Measurements from ENCODE around the gene BHLHA15. TPM values are rescaled to one million over a fixed set of nuclear protein-coding genes. Genes with fewer than 3 reads are reported as not detected.

Gene BHLHA15
- total RNA-seq, 1 donor from 2014 or later = 0.53 TPM

DNA sequence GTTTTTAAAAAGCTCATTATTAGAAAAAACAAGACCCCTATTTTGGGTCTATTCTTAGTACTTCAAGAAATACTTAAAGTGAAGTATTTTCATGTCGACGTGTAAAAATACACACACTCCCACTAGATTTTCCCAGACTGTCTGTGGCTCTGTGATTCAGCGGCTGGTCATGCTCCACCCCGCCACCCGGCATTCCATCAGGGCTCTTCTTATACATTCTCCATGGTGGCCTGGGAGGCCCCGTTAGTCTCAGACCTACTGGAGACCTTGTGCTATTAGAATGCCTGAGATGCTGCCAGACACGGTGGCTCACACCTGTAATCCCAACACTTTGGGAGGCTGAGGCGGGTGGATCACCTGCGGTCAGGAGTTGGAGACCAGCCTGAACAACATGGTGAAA lies 27.7 kb downstream of the BHLHA15 start:
- DNase-seq (ENCODE audit: extremely low read depth, low read depth, low spot score) = no peak

DNA sequence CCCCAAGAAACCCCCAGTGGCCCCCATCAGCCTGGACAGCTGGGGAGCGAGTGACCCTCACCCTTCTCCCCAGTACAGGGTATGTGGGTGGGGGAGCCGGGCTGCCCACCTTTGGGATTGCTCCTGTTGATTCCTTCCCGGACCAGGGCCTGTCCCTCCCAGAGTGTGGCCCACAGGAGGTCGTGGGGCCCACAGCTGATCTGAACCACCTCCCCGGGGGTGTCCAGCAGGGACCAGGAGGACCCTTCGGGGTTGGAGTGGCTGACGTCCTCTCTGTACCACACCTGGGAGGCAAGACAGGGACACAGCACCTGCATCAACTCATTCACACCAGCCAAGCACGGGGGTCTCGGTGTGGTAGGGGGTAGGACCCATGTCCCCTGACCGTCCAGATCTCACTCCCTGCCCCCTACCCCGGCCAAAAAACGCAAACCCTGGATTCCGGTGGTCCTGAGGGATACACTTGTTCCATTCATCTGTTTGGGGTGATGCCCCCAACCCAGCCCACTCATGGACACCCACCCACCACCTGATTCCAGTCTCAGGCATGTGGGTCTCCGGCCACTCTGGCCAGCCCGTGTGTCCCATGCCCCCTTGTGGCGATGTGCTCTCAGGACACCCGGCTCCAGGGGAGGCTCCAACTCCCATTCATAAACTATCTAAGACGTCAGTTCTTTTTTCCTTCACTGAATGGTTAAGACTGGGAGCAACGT lies 29.9 kb downstream of the BHLHA15 start:
- DNase-seq (ENCODE audit: extremely low read depth, low read depth, low spot score) = no peak

DNA sequence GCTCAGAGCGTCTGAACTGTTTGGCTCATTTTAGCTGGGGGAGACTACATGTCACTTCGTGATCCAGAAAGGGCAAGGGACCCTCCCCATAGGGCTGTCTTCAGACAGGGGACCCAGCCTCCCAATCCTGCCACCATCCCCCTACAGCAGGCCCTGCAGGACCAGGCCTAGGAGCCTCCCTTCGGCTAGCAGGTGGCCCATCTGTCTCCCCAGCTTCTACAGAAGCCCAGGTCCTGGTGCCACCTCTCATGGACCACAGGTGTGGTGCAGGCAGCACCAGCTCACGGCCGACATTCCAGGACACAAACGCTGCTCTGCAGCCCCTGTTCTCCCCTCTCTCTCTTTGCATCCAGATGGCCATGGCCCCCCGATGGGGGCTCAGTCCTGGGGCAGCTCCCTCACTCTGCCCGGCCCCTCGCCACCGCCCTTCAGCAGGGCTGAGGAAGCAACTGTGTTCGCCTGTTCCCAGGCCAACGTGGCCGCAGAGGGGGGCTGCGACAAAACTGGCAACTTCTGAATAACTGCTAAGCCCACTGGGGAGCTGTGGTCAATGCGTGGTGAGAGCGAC lies 30.5 kb downstream of the BHLHA15 start:
- no peak for DNase-seq (ENCODE audit: extremely low read depth, low read depth, low spot score)

GRCh38 chr7:98242342-98242741 lies 31.1 kb downstream of the BHLHA15 start:
- DNase-seq (ENCODE audit: extremely low read depth, low read depth, low spot score) = no peak

DNA sequence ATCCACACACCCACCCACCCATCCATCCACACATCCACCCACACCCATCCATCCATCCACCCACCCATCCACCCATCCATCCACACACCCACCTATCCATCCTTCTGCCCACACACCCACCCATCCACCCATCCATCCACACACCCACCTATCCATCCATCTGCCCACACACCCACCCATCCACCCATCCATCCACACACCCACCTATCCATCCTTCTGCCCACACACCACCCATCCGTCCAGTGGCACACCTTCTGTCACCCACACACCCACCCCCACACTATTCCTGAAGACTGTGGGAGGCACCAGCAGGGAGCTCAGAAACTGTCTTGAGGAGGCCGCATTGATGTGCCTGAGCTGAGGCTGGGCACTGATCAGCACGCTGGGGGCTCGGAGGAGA lies 31.7 kb downstream of the BHLHA15 start:
- no peak for DNase-seq (ENCODE audit: extremely low read depth, low read depth, low spot score)

GRCh38 chr7:98244871-98245270 lies 33.6 kb downstream of the BHLHA15 start:
- no peak for DNase-seq (ENCODE audit: extremely low read depth, low read depth, low spot score)

DNA sequence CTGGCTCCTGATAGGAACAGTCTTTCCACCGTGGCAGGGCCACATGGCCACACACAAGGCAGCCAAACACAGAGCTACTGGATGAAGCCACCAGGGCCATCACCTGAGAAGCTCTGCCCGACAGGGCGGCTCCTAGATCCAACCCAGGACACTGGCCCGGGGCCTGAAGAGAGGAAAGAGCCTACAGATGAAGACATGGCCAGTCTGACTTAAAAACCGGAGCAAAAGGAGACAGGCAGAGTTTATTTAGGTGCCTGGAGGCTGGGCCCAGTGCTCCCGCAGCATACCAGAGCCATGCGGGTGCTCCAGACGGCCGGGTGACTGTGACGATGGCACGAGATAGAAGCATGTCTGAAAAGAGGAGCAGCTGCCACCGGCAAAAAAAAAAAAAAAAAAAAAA lies 36.9 kb downstream of the BHLHA15 start:
- no peak for DNase-seq (ENCODE audit: extremely low read depth, low read depth, low spot score)

GRCh38 chr7:98249106-98249505 lies 37.9 kb downstream of the BHLHA15 start:
- DNase-seq (ENCODE audit: extremely low read depth, low read depth, low spot score) = no peak

DNA sequence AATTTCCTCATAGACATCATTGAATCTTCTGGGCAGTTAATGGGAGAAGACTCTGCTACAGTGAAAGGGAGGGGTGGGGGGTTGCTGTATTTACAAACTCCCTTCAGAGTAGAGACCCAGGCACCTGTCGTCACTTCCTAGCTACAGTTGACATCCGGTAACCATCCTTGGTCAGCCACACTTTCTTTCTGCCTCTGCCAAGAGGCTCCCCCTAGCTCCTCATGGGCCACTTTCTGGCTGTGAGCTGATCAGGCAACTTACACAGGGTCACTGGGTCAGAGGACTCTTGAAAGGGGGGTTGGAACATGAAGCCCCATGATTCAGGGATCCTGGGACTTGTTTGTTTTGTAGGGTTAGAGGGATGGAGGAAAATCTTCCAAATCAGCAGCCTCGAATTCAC lies 39.5 kb downstream of the BHLHA15 start:
- DNase-seq (ENCODE audit: extremely low read depth, low read depth, low spot score) = no peak

- DNase-seq (ENCODE audit: extremely low read depth, low read depth, low spot score) = no peak
Measured at GRCh38 chr7:98251231-98251600, 40.0 kb downstream of the BHLHA15 start.

DNA sequence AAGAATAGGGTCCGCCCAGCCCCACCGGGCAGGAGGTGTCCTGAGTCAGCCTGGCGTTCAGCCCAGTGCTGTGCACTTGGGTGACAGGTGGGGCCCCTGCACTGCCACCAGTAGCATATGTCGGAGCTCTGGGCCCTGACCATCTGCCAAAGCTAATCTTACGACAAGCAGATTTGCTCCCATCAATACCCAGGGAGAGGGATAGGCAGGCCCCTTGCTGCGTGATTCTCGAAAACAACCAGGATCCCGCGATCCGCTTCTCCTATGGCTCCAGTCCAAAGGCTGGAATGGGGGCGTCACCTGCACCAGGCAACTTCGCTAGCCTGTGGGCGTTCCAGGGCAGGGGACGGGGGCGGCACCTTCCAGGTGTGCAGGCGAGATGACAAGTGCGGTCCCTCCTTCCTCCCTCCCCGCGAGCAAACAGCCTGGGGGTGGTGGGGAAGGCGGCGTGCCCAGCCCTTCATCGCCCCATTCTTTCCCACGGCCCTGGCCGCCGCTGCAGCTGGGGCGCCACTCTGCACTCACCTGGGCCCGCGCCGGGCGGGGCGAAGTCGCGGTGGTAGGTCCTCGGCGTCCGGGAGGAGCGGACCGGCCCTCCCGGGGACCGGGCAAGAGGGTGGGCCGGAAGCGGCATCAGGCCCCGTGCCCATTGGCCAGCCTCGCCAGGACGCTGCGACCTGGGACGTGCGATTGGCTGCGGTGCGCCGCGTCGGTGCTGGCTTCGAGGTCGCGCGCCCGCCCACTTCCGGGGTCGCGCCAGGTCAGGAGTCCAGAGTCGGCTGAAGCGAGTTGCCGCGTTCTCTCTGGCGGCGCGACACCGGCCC lies 40.6 kb downstream of the BHLHA15 start, which contains the start of gene TECPR1:
Gene TECPR1, minus strand, starts transcription at position 632 of the 824 bp plus-strand sequence. CDS start 6,086 bp downstream, outside the sequence.
- no peak for DNase-seq (ENCODE audit: extremely low read depth, low read depth, low spot score)

DNA sequence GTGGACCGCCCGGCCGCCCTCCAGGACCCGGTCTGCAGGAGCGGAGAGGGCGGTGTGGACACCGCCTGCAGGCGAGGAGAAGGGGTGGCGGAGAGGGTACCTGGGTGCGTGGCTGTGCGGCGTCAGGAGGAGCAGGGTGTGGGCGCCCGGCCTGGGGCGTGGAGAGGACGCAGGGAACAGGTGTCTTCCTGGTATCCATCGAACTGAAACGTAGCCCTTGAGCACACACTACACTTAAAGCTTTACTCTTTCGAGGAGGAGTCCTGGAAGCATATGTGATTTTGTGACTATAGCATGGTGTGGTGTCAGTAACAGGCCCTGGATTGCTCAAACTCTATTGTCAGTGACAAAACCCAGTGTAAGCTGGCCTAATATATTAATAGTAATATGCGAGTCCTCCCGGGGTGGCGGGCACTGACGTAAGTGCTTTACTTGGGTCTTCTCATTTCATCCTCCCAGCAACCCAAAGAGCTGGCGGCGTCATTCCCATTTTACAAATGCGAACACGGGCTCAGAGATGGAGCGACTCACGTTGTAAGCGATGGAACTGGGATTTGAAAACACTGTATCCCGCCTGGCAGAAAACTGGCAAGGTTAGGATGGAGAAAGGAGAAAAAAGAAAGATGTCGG lies 41.3 kb downstream of the BHLHA15 start:
- DNase-seq (ENCODE audit: extremely low read depth, low read depth, low spot score) = no peak

DNA sequence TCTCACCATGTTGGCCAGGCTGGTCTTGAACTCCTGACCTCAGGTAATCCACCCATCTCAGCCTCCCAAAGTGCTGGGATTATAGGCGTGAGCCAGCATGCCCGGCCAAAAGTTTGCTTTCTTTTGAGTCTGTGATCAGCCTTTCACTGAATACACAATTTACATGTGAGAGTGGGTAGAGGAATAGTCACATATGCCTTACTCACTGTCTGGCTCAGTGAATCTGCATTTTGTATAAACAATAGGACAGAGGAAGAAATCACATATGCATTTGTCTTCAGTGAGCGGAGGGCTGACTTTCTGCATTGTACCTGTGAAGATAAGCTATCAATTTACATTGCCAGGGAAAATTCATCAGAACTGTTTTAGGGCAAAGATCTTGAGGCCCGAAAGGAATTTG lies 43.3 kb downstream of the BHLHA15 start:
- DNase-seq (ENCODE audit: extremely low read depth, low read depth, low spot score) = no peak

DNA sequence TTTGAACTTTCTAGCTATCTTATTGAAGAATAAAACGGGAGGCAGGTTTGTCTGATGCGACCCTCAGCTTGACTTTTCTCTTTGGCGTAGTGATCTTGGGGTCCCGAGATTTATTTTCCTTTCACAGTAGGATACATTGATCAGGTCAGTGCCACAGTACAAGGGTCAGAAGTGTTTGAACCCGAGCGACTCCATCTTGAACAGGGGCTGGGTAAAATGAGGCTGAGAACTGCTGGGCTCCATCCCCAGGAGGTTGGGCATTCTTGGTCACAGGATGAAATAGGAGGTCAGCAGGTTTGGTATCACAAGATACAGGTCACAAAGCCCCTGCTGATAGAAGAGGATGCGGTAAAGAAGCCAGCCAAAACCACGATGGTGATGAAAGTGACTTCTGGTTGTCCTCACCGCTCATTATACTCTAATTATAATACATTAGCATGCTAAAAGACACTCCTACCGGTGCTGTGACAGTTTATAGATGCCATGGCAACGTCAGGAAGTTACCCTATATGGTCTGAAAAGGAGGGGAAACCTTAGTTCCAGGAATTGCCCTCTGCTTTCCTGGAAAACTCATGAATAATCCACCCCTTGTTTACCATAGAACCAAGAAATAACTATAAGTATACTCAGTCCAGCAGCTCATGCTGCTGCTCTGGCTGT lies 43.8 kb downstream of the BHLHA15 start:
- DNase-seq (ENCODE audit: extremely low read depth, low read depth, low spot score) = no peak

DNA sequence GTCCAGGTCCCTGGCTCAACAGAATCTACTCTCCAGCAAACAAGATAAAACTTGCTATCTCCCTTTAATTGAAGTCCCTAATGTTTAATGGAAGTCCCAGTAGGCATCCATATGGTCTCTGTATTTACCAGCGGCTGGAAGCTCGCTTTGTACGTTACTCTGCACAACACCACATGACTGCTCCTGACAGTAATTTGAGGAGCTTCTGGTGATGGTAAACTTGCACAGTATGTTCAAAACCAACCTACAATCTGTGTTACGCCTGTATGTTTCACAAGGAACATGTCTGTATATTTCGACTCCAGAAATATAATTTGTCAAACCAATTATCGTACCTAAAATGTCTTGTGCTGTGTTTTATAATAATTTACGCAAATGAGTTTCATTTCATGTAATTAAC lies 45.2 kb downstream of the BHLHA15 start:
- DNase-seq (ENCODE audit: extremely low read depth, low read depth, low spot score) = no peak

- no peak for DNase-seq (ENCODE audit: extremely low read depth, low read depth, low spot score)
Measured at GRCh38 chr7:98257701-98258100, 46.5 kb downstream of the BHLHA15 start.

Other genes starting within 250 kb of the BHLHA15 start
- gene OCM2, start 221.2 kb upstream of the BHLHA15 start, total RNA-seq = not detected in 2 replicates
- 13.6 and 14.6 TPM in 2 replicates for gene LMTK2, start 104.6 kb upstream of the BHLHA15 start, total RNA-seq
- 59.3 and 66.3 TPM in 2 replicates for gene TECPR1, start 40.8 kb downstream of the BHLHA15 start, total RNA-seq
- gene BRI3, start 70.2 kb downstream of the BHLHA15 start, total RNA-seq = 107 and 140 TPM in 2 replicates
- gene BAIAP2L1, start 189.7 kb downstream of the BHLHA15 start, total RNA-seq = 5.1 and 6.4 TPM in 2 replicates